GM12874 (cell line): ENCODE measurements around the gene NRIP1.

Experiments used
- CTCF ChIP-seq: IDR thresholded peaks from 2 replicates; pipeline ENCODE4 v1.5.1; 2011; ENCODE audit warnings: low read depth, mild to moderate bottlenecking, control low read depth, low read length, moderate library complexity; ENCODE audit not compliant: insufficient read depth

NRIP1 gene

GRCh38 chr21:14926186-14926585 lies 138.6 kb downstream of the NRIP1 start:
- no peak for TF ChIP-seq CTCF

- no peak for TF ChIP-seq CTCF
Measured at GRCh38 chr21:14923468-14923867, 141.3 kb downstream of the NRIP1 start.

GRCh38 chr21:14922980-14923379 lies 141.8 kb downstream of the NRIP1 start:
- no peak for TF ChIP-seq CTCF

GRCh38 chr21:14918527-14918926 lies 146.3 kb downstream of the NRIP1 start:
- TF ChIP-seq CTCF = no peak

- no peak for TF ChIP-seq CTCF
Measured at GRCh38 chr21:14917762-14918161, 147.0 kb downstream of the NRIP1 start.

- no peak for TF ChIP-seq CTCF
Measured at GRCh38 chr21:14916676-14917141, 148.1 kb downstream of the NRIP1 start.

- no peak for TF ChIP-seq CTCF
Measured at GRCh38 chr21:14913638-14914037, 151.2 kb downstream of the NRIP1 start.

GRCh38 chr21:14911351-14911750 lies 153.4 kb downstream of the NRIP1 start:
- TF ChIP-seq CTCF = no peak
